ENCODE data around the gene CNTN1. TPM values are rescaled to one million over a fixed set of nuclear protein-coding genes. Genes with fewer than 3 reads are reported as not detected.

CNTN1 gene
- total and polyA plus RNA-seq, 9 of the 15 experiments (the other 6 are each of a cell fraction or from before 2014, with no cell fraction given) = 0.16 TPM; not detected in 8

GRCh38 chr12:40996091-40996490 is 303.9 kb downstream of the CNTN1 start:
- Histone ChIP-seq H2AFZ (ENCODE audit: low read depth, low read length) (no peak overlapping the region), H3K4me1 (replicated peaks in 1 of 2; ENCODE audit: control insufficient read depth in 2 of 2, insufficient read depth in 2 of 2, low read length in 2 of 2) (no peaks in the 10 kb centered on the region), H3K4me3 (no peak overlapping the region), H3K4me2 (ENCODE audit: insufficient read depth, low read length) (no peak overlapping the region), H3K79me2 (ENCODE audit: control insufficient read depth, insufficient read depth, low read length) (no peaks in the 10 kb centered on the region), H3K9me1 (ENCODE audit: control insufficient read depth, insufficient read depth, low read length) (no peaks in the 10 kb centered on the region), H3K9me3 (replicated peaks; ENCODE audit: control insufficient read depth, insufficient read depth, low read depth, low read length) (no peaks in the 10 kb centered on the region), H4K20me1 (replicated peaks; ENCODE audit: control insufficient read depth, insufficient read depth, low read length) (no peaks in the 10 kb centered on the region), H3K9ac (ENCODE audit: insufficient read depth in 1 of 2, low read depth in 2 of 2, low read length in 2 of 2) (no peak overlapping the region), H3K27ac (ENCODE audit: extremely low read depth, low read depth, low read length) (no peak overlapping the region), H3K27me3 (ENCODE audit: control insufficient read depth in 2 of 2, insufficient read depth in 2 of 2, low read length in 2 of 2) (no peaks in the 10 kb centered on the region), H3K36me3 (ENCODE audit: control insufficient read depth, insufficient read depth, low read length) (no peaks in the 10 kb centered on the region)
- intact Hi-C loops (cut with micrococcal nuclease) = no loop called here
- in situ Hi-C loops (cut with MboI) = no loop called here
- ChIA-PET POLR2A (no interaction called here), CTCF (ENCODE audit: low intra/inter-chr PET ratio) (no interaction called here)
- no peak for ATAC-seq
- 0% methylated on average over 4 of the region's 4 CpGs for WGBS (ENCODE audit: insufficient coverage, low coverage, missing lambda C conversion rate)
- FAIRE-seq = no peak
- no TSS peak for BruUV-seq (replicated peaks)
- DNase-seq (ENCODE audit: extremely low read depth in 1 of 4, low spot score in 3 of 4) = no peak
- no peak for TF ChIP-seq ZKSCAN8 (CRISPR knock-in tag; IDR thresholded peaks at IDR 0.05)
- no peak for TF ChIP-seq GTF2E2 (tag; IDR thresholded peaks at IDR 0.05)
- TF ChIP-seq USF2 (CRISPR knock-in tag; IDR thresholded peaks at IDR 0.05) = no peak
- TF ChIP-seq MCM3 (IDR thresholded peaks at IDR 0.05) = no peak
- TF ChIP-seq ZNF140 (CRISPR knock-in tag; IDR thresholded peaks at IDR 0.05) = no peak
- no peak for TF ChIP-seq ILF3 (IDR thresholded peaks at IDR 0.05; ENCODE audit: borderline replicate concordance)
- no peak for TF ChIP-seq ZNF76 (CRISPR knock-in tag; IDR thresholded peaks at IDR 0.05; ENCODE audit: borderline replicate concordance)
- no peak for TF ChIP-seq PCBP1 (IDR thresholded peaks at IDR 0.05; ENCODE audit: low read depth, low read length, poor library complexity, severe bottlenecking)
- TF ChIP-seq ZBTB7A (IDR thresholded peaks at IDR 0.05; ENCODE audit: borderline replicate concordance, control insufficient read depth, low read depth, low read length) = no peak
- TF ChIP-seq, protein P1, sequence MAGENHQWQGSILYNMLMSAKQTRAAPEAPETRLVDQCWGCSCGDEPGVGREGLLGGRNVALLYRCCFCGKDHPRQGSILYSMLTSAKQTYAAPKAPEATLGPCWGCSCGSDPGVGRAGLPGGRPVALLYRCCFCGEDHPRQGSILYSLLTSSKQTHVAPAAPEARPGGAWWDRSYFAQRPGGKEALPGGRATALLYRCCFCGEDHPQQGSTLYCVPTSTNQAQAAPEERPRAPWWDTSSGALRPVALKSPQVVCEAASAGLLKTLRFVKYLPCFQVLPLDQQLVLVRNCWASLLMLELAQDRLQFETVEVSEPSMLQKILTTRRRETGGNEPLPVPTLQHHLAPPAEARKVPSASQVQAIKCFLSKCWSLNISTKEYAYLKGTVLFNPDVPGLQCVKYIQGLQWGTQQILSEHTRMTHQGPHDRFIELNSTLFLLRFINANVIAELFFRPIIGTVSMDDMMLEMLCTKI (IDR thresholded peaks at IDR 0.05; ENCODE audit: partially characterized antibody) = no peak
- TF ChIP-seq ZFX (CRISPR knock-in tag; IDR thresholded peaks at IDR 0.05) = no peak
- TF ChIP-seq AFF1 (IDR thresholded peaks at IDR 0.05; ENCODE audit: low read depth in 1 of 2, partially characterized antibody in 2 of 2) = no peak
- TF ChIP-seq MIER1 (IDR thresholded peaks at IDR 0.05; ENCODE audit: low read depth) = no peak
- TF ChIP-seq ETV1 (tag; conservative IDR thresholded peaks at IDR 0.05; ENCODE audit: low read depth) = no peak
- no peak for TF ChIP-seq KDM5B (IDR thresholded peaks at IDR 0.05; ENCODE audit: insufficient replicate concordance, low read depth, low read length)
- TF ChIP-seq ZZZ3 (IDR thresholded peaks at IDR 0.05) = no peak
- TF ChIP-seq TCF7L2 (IDR thresholded peaks at IDR 0.05; ENCODE audit: low read depth, low read length) = no peak
- TF ChIP-seq BCOR (IDR thresholded peaks at IDR 0.05) = no peak
